HG03066 (cell line): Measurements from ENCODE around the gene ANKRD6.
A peak's percentile ranks its signal among the peaks of the same experiment; 100 is the strongest.
"Not testable (repeated sequence)": the region's sequence is repeated elsewhere in the genome, so short reads cannot be mapped to it uniquely, and the experiment has no call there.

Source experiments
- ATAC-seq: cut with Tn5 transposase; IDR thresholded peaks from one replicate; pipeline ENCODE4 v1.9.1; 2021; ENCODE audit warnings: low read depth; ENCODE audit not compliant: unreplicated experiment

Gene ANKRD6

GRCh38 chr6:89591745-89592144 is 158.8 kb downstream of the ANKRD6 start:
- no peak for ATAC-seq

DNA sequence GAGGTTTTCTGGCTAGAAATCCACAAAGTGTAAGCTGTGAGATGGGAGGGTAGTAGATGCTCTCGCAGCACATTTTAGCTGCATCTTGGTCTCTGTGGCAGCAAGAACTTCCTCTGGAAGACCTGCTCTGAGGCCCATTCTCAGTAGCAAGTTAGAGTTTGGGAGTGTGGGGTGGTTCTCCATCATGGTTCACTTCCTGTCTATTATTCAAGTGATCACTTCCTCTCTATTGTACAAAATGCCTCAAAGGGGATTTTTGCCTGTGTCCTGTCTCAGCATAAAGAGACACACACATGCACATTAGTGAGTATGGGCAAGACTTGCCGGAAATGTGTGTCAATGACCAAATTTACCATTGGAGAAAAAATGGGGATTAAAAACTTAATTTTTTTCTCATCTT is 163.1 kb downstream of the ANKRD6 start:
- peak; percentile 77 for ATAC-seq

GRCh38 chr6:89596484-89596883 is 163.5 kb downstream of the ANKRD6 start:
- no peak for ATAC-seq

- ATAC-seq = no peak
Observed at GRCh38 chr6:89597372-89597771, 164.4 kb downstream of the ANKRD6 start.

GRCh38 chr6:89597988-89598387 is 165.0 kb downstream of the ANKRD6 start:
- no peak for ATAC-seq

DNA sequence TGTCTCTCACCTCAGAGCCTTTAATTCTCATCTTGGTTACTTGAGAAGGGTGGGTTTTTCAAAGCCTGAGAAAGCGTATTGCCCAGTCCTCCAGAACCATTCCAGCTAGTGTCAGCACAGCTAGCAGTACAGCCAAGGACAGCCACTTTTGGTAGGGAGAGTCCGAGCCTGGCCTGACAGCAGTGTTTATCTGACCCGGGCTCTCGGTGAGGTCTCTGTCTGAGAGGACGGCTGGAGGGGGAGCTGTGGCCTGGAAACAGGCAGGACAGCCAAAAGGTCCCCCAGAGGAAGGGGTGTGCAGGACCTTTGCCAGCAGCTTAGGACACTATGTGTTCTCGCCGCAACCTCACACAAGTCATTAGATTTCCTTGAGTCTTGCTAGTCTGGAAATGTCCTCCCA is 166.8 kb downstream of the ANKRD6 start:
- ATAC-seq = no peak

DNA sequence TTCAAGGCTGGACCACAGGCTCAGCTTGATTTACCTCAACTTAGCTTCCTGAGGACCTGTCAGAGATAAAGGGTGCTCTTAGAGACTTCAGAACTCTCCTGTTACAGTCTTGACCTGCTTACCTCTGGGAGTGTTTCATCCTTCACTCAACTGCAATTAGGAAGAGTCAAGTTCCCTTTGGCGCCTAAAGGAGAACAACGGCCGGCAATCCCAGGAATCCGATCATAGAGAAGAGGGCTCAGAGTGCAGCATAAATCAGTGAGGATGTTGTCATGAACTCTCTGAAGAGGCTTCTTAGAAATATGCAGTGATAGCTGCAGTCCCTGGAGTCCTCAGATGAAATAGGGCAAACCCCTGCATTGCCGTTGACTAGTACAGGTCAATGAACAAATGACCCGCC is 169.2 kb downstream of the ANKRD6 start:
- no peak for ATAC-seq

DNA sequence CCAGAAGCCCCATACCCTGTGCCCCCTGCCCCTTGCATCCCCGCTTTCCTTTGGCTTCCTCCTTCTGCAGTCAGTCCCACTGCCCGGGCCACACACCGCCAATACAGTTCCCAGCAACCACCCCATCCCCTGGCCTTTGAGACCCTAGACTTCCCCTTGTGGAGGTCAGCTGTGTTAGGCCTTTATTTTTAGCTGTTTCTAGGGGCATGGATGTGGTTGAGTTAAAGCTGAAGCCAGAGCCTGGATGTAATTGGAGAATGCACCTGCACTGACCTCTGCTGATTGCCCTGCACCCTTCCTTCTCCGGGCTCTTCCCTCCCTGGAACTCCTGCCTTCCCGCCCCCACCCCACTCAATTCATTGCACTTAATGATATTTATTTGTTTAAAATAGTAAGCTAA is 171.7 kb downstream of the ANKRD6 start:
- ATAC-seq = no peak

DNA sequence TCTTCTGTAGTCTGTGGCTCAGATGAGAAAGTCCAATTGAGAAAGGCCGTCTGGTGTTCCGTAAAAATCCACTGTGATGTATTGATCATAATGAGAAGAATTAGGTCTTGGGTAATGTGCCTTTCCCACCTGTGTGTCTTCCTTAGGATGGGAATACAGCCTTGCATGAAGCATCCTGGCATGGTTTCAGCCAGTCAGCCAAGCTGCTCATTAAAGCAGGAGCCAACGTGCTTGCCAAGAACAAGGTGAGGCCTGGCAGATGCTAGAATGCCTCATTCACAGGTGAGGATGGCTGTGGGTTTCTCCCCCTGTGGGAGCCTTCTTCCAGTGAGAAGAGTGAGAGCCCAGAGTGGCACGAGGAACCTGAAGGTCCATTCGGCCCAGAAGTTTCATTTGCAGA is 172.9 kb downstream of the ANKRD6 start:
- ATAC-seq = no peak

GRCh38 chr6:89610149-89610642 is 177.2 kb downstream of the ANKRD6 start:
- peak; percentile 72 for ATAC-seq

DNA sequence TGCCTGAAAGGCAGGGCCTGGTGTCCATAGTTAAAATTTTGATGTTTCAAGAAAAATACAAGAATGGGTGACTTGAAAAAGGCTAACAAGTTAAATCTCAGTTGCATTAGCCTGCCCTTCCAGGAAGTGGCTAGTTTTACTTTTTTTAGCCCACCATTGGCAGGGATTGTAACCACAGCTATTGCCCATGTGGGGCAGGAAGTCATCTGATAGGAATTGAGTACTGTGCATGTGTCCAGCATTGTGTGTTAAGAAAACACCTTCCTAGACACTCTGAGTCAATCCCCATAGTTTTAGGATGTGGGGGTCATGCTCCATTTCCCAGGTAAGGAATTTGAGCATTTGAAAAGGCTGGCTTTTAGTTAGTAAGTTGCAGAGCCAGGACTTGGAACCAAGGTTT is 178.7 kb downstream of the ANKRD6 start:
- no peak for ATAC-seq

DNA sequence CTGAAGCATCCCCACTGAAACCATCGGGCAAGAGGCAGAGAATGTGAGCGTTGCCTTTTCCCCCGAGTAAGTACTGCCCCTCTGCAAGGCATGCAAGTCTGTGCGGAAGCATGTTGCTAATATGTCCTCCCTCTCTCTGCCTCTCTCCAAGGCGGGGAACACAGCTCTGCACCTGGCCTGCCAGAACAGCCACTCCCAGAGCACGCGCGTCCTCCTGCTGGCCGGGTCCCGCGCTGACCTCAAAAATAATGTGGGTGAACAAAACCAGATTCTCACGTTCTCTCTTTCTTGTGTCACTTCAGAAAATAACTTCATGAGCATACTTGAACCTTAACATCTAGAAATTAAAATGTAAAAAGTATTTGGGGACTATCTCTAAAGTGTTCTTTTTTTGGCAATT is 179.2 kb downstream of the ANKRD6 start:
- ATAC-seq = no peak

DNA sequence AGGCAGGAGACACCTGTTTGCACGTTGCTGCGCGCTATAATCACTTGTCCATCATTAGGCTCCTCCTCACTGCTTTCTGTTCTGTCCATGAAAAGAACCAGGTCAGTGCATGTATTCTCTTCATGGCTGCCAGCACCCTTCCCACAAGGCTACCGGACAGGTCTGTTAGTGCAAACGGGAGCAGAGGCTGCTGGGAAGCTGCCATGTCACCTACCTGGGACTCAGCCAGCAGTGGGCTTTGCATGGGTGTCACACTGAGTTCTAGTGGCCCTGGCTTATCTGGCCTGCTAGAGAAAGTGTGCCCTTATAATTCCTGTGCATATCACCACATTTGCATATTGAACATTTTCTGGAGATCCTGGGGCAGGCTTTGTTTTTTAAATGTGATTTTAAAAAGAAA is 180.8 kb downstream of the ANKRD6 start:
- no peak for ATAC-seq

DNA sequence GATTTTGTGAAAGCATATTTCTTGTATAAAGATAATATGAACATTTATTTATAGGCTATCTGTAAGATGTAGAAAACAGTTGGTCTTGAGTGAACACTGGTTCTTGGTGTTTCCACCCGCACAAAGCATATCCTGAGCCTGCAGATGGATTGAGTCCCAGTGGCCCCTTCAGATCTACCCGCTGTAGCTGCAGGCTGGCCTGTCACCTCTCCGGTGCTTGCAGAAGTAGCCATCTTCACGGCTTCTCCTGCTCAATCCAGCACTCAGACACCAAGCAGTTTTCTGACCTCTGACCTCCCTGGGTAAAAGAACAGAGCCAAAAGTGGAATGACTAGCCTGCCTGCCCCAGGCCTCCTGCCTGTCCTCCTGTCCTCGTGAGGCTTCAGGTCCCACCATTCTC is 182.9 kb downstream of the ANKRD6 start:
- ATAC-seq = no peak

DNA sequence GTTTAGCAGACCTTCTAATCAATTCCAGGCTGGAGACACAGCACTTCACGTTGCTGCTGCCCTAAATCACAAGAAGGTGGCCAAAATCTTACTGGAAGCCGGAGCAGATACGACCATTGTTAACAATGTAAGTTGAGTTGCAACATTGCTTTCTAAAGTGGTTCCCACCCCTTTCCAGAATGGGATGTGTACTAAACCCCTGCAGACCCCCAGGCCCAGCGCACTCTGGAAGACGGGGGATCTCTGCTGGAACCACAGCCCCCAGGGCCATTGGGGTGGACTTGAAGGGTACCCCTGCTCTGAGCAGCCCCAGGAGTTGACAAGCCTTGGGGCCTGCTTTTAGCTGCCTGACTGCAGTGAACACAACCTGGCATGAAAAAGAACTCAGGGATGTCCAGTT is 183.6 kb downstream of the ANKRD6 start:
- ATAC-seq = no peak

DNA sequence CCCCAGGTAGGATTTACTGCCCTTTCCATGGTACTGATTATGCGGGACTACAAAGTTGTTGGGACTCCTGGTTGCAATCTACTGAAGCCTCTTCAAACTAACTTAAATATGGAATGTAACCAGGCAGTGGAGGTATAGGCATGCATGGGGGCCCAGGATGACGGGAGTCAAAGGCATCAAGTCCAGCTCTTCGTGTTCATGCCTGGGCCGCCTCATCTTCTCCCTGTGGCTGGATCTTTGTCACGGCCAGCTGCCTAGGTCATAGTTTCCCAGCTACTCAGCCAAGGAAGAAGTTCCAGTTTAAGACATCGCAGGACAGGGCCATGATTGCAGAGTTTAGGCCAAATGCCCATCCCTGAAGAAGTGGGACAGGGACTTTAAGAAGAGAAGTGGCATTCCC is 185.1 kb downstream of the ANKRD6 start:
- no peak for ATAC-seq

DNA sequence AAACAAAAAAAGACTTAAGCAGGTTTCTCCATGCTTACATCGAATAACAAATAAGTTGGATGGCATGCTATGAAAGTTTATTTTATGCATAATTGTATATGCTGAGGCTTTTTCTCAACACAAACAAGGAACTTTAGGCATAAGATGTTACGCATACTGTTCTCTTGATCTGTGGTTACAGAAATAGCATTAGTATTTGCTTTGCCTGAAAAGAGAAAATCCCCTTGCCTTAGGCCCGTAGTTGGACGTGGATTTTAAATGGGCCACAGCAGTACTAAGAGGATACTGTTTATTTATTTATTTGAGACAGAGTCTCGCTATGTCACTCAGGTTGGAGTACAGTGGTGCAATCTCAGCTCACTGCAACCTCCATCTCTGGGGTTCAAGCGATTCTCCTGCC is 186.6 kb downstream of the ANKRD6 start:
- no peak for ATAC-seq

GRCh38 chr6:89623749-89624148 is 190.8 kb downstream of the ANKRD6 start:
- no peak for ATAC-seq

DNA sequence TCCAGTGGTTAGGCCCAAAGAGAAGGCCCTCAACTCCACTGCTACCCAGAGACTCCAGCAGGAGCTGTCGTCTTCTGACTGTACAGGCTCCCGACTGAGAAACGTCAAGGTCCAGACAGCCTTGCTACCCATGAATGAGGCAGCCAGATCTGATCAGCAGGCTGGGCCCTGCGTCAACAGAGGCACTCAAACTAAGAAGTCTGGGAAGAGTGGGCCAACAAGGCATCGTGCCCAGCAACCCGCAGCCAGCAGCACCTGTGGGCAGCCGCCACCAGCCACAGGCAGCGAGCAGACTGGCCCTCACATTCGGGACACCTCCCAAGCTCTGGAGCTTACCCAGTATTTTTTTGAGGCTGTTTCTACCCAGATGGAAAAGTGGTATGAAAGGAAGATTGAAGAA is 197.5 kb downstream of the ANKRD6 start:
- ATAC-seq = no peak

DNA sequence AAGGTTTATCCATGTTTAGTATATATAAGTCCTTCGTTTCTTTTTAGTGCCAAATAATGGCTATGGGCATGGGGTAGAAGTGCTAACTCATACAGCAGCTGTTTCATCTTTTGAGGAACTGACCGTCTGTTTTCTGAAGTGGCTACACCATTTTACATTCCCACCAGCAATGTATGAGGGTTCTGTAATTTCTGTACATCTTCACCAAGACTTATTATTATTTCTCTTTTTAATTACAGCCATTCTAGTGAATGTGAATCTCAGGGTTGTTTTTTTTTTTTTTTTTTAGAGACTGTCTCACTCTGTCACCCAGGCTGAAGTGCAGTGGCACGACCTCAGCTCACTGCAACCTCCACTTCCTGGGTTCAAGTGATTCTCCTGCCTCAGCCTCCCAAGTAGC is 203.5 kb downstream of the ANKRD6 start:
- ATAC-seq = not testable (repeated sequence)

- no peak for ATAC-seq
Observed at GRCh38 chr6:89637960-89638319, 205.0 kb downstream of the ANKRD6 start.

- peak; percentile 98 for ATAC-seq
Observed at GRCh38 chr6:89638320-89639195, 205.6 kb downstream of the ANKRD6 start, which contains the start of gene LYRM2. Gene LYRM2, minus strand, starts transcription at chr6:89638747. Its CDS starts 31 bp downstream, at chr6:89638716.
